GM19455 (cell line): ENCODE results near the gene ENTHD1.

ENCODE experiments used
- ATAC-seq: cut with Tn5 transposase; IDR thresholded peaks from one replicate; pipeline ENCODE4 v1.9.1; 2021; ENCODE audit not compliant: unreplicated experiment

Gene ENTHD1

GRCh38 chr22:39718921-39719475, 174.6 kb downstream of the ENTHD1 start:
- no peak for ATAC-seq

GRCh38 chr22:39718206-39718605, 175.4 kb downstream of the ENTHD1 start:
- no peak for ATAC-seq

GRCh38 chr22:39717099-39717498, 176.5 kb downstream of the ENTHD1 start:
- ATAC-seq = no peak

- no peak for ATAC-seq
Measured at GRCh38 chr22:39716534-39716933, 177.0 kb downstream of the ENTHD1 start.

GRCh38 chr22:39715778-39716495, 177.6 kb downstream of the ENTHD1 start:
- ATAC-seq = no peak

GRCh38 chr22:39714321-39714720, 179.2 kb downstream of the ENTHD1 start:
- no peak for ATAC-seq

- no peak for ATAC-seq
Measured at GRCh38 chr22:39713799-39714290, 179.7 kb downstream of the ENTHD1 start.

GRCh38 chr22:39712751-39713525, 180.6 kb downstream of the ENTHD1 start:
- no peak for ATAC-seq

GRCh38 chr22:39712081-39712480, 181.5 kb downstream of the ENTHD1 start:
- no peak for ATAC-seq

- no peak for ATAC-seq
Measured at GRCh38 chr22:39710380-39711150, 183.0 kb downstream of the ENTHD1 start.

GRCh38 chr22:39707816-39708215, 185.7 kb downstream of the ENTHD1 start:
- no peak for ATAC-seq

GRCh38 chr22:39707351-39707750, 186.2 kb downstream of the ENTHD1 start:
- ATAC-seq = no peak

GRCh38 chr22:39706376-39707140, 187.0 kb downstream of the ENTHD1 start:
- ATAC-seq = no peak

- no peak for ATAC-seq
Measured at GRCh38 chr22:39705386-39705785, 188.2 kb downstream of the ENTHD1 start.

GRCh38 chr22:39703928-39704639, 189.5 kb downstream of the ENTHD1 start:
- ATAC-seq = no peak

GRCh38 chr22:39703091-39703490, 190.5 kb downstream of the ENTHD1 start:
- ATAC-seq = no peak

- no peak for ATAC-seq
Measured at GRCh38 chr22:39700565-39700964, 193.0 kb downstream of the ENTHD1 start.

GRCh38 chr22:39699631-39700360, 193.8 kb downstream of the ENTHD1 start:
- no peak for ATAC-seq

- no peak for ATAC-seq
Measured at GRCh38 chr22:39697790-39698430, 195.7 kb downstream of the ENTHD1 start.
